Brain microvascular endothelial cell (primary cell): ENCODE measurements around the gene BSDC1.

Source experiments
- DNase-seq: peaks from one replicate; pipeline ENCODE4 v3.0.0-alpha.2; 2020
- H3K27ac ChIP-seq: fragments of 250-450 bp; sonication (Bioruptor Pico); 2 replicates; pipeline ENCODE4 v1.5.1; 2020; ENCODE audit warnings: mild to moderate bottlenecking, moderate library complexity
- H3K27me3 ChIP-seq: fragments of 250-450 bp; sonication (Bioruptor Pico); replicated peaks from 2 replicates; pipeline ENCODE4 v1.5.1; 2020; ENCODE audit warnings: mild to moderate bottlenecking
- H3K36me3 ChIP-seq: fragments of 250-450 bp; sonication (Bioruptor Pico); replicated peaks from 2 replicates; pipeline ENCODE4 v1.5.1; 2020; ENCODE audit warnings: mild to moderate bottlenecking
- H3K4me3 ChIP-seq: 2 replicates; pipeline ENCODE4 v1.5.1; 2011; ENCODE audit warnings: low read depth, mild to moderate bottlenecking, control low read depth, low read length, moderate library complexity
- CTCF ChIP-seq: IDR thresholded peaks from 2 replicates; pipeline ENCODE4 v1.5.1; 2011; ENCODE audit warnings: low read depth, mild to moderate bottlenecking, moderate library complexity, low read length, control low read depth, inconsistent platforms; ENCODE audit errors: missing control alignments
- in situ Hi-C: cut with HindIII; loops from 2 replicates; pipeline ENCODE4 v1.10.0; 2017; ENCODE audit warnings: low sequenced_read_pairs, low pct_ligation_motif_present

The BSDC1 gene

DNA sequence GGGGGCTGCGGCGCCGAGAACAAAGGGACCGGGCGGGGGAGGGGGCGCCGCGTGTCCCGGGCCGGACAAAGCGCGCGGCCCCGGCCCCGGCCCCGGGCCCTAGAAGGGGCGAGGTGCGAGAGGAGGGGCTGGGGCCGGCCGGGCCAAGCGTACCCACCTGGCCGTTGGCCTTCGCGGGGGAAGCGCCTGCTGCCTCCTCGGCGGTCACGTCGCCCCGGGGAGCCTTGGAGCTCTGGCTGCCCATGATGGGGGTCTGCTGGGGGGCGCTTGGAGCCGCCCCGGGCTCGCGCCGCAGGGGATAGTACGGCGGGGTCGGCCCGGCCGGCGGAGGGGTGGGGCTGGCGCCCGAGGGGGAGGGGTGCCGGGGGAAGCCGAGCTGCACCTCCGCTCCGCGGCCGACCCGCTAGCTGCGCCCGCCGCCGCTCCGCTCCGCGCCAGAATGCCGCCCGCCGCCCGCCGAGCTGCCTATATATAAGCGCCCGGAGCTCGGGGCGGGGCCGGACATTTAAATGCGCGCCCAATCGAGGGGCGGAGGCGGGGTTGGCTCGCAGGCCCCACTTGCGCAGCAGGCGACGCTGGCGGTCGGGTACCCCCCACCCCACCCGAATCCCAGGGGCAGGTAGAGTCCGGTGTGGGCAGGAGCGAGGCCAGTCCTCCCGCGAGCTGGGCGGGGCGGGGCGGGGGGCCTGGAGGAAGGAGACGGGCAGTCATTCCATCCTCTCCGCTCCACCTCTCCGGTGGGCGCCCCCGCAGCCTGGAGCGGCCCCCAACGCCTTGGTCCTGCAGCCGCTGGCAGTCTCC is 58.3 kb downstream of the BSDC1 start, which contains the start of gene MARCKSL1:
TSS of gene MARCKSL1 (minus strand) at position 444 of the 801 bp plus-strand sequence. CDS start at position 244, 200 bp downstream.
- in situ Hi-C loops: no loop called here
- Histone ChIP-seq H3K4me3 (peak within 1 kb of the TSS; percentile 73), H3K27ac (peak within 1 kb of the TSS; percentile 44), H3K27me3 (no peaks in the 10 kb centered on the region), H3K36me3 (peaks cover 32% of the 10 kb centered on the region)
- TF ChIP-seq CTCF: no peak
- DNase-seq: peak; percentile 34

- in situ Hi-C loops: no loop called here
- peaks cover 35% of the 10 kb centered on the region for H3K36me3 ChIP-seq
- H3K27me3 ChIP-seq: no peaks in the 10 kb centered on the region
- no peak for DNase-seq
- peak overlapping the region; percentile 73 for H3K4me3 ChIP-seq
- no peak for TF ChIP-seq CTCF
- H3K27ac ChIP-seq: no peak overlapping the region
These were observed 58.8 kb downstream of the BSDC1 start for GRCh38 chr1:32335535-32335789.

GRCh38 chr1:32334864-32335534 is 59.2 kb downstream of the BSDC1 start:
- peak; percentile 69 for TF ChIP-seq CTCF
- Histone ChIP-seq H3K27ac (no peak overlapping the region), H3K4me3 (peak overlapping the region; percentile 73), H3K36me3 (peaks cover 35% of the 10 kb centered on the region), H3K27me3 (no peaks in the 10 kb centered on the region)
- DNase-seq: no peak
- in situ Hi-C loops: no loop called here

- DNase-seq: no peak
- Histone ChIP-seq H3K36me3 (peaks cover 35% of the 10 kb centered on the region), H3K27me3 (no peaks in the 10 kb centered on the region), H3K27ac (no peak overlapping the region), H3K4me3 (peak overlapping the region; percentile 73)
- in situ Hi-C loops: no loop called here
- TF ChIP-seq CTCF: no peak
These were observed 59.9 kb downstream of the BSDC1 start for GRCh38 chr1:32334274-32334861.

- in situ Hi-C loops: no loop called here
- peaks cover 38% of the 10 kb centered on the region for H3K36me3 ChIP-seq
- no peak for DNase-seq
- no peak overlapping the region for H3K4me3 ChIP-seq
- no peak for TF ChIP-seq CTCF
- no peak overlapping the region for H3K27ac ChIP-seq
- no peaks in the 10 kb centered on the region for H3K27me3 ChIP-seq
These were observed 60.8 kb downstream of the BSDC1 start for GRCh38 chr1:32333251-32333963.
